ENCODE measurements around the gene MS4A8. TPM values are rescaled to one million over a fixed set of nuclear protein-coding genes. Genes with fewer than 3 reads are reported as not detected.
"Not testable (repeated sequence)": the region's sequence is repeated elsewhere in the genome, so short reads cannot be mapped to it uniquely, and the experiment has no call there.

The MS4A8 gene
- total and polyA plus RNA-seq, 2 experiments from 2014 or later: not detected

- H3K4me3 ChIP-seq: no peak overlapping the region
- H4K20me1 ChIP-seq (ENCODE audit: insufficient read depth): no peaks in the 10 kb centered on the region
- TF ChIP-seq EZH2 (IDR thresholded peaks at IDR 0.05; ENCODE audit: insufficient read depth, poor library complexity, severe bottlenecking): no peak
- TF ChIP-seq EZH2phosphoT487 (IDR thresholded peaks at IDR 0.05; ENCODE audit: insufficient read depth, low read depth): no peak
- H3K9me3 ChIP-seq (ENCODE audit: low read depth): no peaks in the 10 kb centered on the region
- H3F3A ChIP-seq (ENCODE audit: insufficient read depth): no peaks in the 10 kb centered on the region
- H3K9ac ChIP-seq: no peak overlapping the region
- no peaks in the 10 kb centered on the region for H3K36me3 ChIP-seq (ENCODE audit: low read depth)
- no peaks in the 10 kb centered on the region for H3K9me2 ChIP-seq (ENCODE audit: insufficient read depth)
- in situ Hi-C loops (cut with MboI): no loop called here
- H3K4me1 ChIP-seq (ENCODE audit: insufficient read depth): no peaks in the 10 kb centered on the region
- H3K27ac ChIP-seq: no peak overlapping the region
- DNase-seq: no peak
- no peaks in the 10 kb centered on the region for H3K27me3 ChIP-seq (replicated peaks; ENCODE audit: insufficient read depth)
- no peak overlapping the region for H2AFZ ChIP-seq
- no peaks in the 10 kb centered on the region for H3K79me2 ChIP-seq (ENCODE audit: insufficient read depth)
- H3K4me2 ChIP-seq (ENCODE audit: unreplicated experiment): no peak overlapping the region
Observed at GRCh38 chr11:60679879-60680278, 19.5 kb upstream of the MS4A8 start.

- in situ Hi-C loops (cut with MboI): no loop called here
- Histone ChIP-seq H3K9me3 (ENCODE audit: low read depth) (no peaks in the 10 kb centered on the region), H3K4me1 (ENCODE audit: insufficient read depth) (no peaks in the 10 kb centered on the region), H3K27me3 (replicated peaks; ENCODE audit: insufficient read depth) (no peaks in the 10 kb centered on the region), H3K27ac (no peak overlapping the region), H3F3A (ENCODE audit: insufficient read depth) (no peaks in the 10 kb centered on the region), H3K79me2 (ENCODE audit: insufficient read depth) (no peaks in the 10 kb centered on the region), H3K4me2 (ENCODE audit: unreplicated experiment) (no peak overlapping the region), H2AFZ (no peak overlapping the region), H4K20me1 (ENCODE audit: insufficient read depth) (no peaks in the 10 kb centered on the region), H3K9ac (no peak overlapping the region), H3K36me3 (ENCODE audit: low read depth) (no peaks in the 10 kb centered on the region), H3K4me3 (no peak overlapping the region), H3K9me2 (ENCODE audit: insufficient read depth) (no peaks in the 10 kb centered on the region)
- WGBS, 2 experiments (ENCODE audit: low coverage in 1 of 2, low lambda C conversion rate in 2 of 2, missing lambda C conversion rate in 2 of 2): 4 to 8% methylated on average over 3 of the region's 3 CpGs
- TF ChIP-seq EZH2 (IDR thresholded peaks at IDR 0.05; ENCODE audit: insufficient read depth, poor library complexity, severe bottlenecking): no peak
- no peak for TF ChIP-seq EZH2phosphoT487 (IDR thresholded peaks at IDR 0.05; ENCODE audit: insufficient read depth, low read depth)
- no peak for DNase-seq
Observed at GRCh38 chr11:60680455-60681119, 18.8 kb upstream of the MS4A8 start.

DNA sequence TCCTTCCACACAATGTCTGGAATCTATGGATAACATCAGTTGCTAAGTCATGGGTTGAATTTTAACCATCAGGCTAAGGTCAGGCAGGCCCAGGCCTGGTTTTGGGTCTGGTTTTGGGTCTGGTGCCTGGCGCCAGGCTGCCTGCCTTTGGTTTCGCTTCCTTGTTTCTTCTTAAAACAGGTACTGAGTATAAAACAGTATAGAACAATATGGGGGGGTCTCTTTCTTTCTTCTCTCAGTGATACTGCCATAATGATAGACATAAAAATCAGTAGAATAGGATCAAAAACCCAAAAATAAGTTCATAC is 14.9 kb upstream of the MS4A8 start:
- H3K79me2 ChIP-seq (ENCODE audit: insufficient read depth); H3K4me1 ChIP-seq (ENCODE audit: insufficient read depth); H3K9me3 ChIP-seq (ENCODE audit: low read depth); H3K4me2 ChIP-seq (ENCODE audit: unreplicated experiment); H2AFZ ChIP-seq; H3K9me2 ChIP-seq (ENCODE audit: insufficient read depth); DNase-seq; H3F3A ChIP-seq (ENCODE audit: insufficient read depth); H3K36me3 ChIP-seq (ENCODE audit: low read depth); H3K27ac ChIP-seq; H3K4me3 ChIP-seq; H3K9ac ChIP-seq; H4K20me1 ChIP-seq (ENCODE audit: insufficient read depth); in situ Hi-C loops (cut with MboI); H3K27me3 ChIP-seq (replicated peaks; ENCODE audit: insufficient read depth): not testable (repeated sequence)
- WGBS, 2 experiments (ENCODE audit: low coverage in 1 of 2, low lambda C conversion rate in 2 of 2, missing lambda C conversion rate in 2 of 2): 19 to 40% methylated on average over 2 of the region's 2 CpGs

- H3K9me2 ChIP-seq (ENCODE audit: insufficient read depth): no peaks in the 10 kb centered on the region
- TF ChIP-seq EZH2phosphoT487 (IDR thresholded peaks at IDR 0.05; ENCODE audit: insufficient read depth, low read depth) (no peak), EZH2 (IDR thresholded peaks at IDR 0.05; ENCODE audit: insufficient read depth, poor library complexity, severe bottlenecking) (no peak)
- H3K9me3 ChIP-seq (ENCODE audit: low read depth): no peaks in the 10 kb centered on the region
- no peaks in the 10 kb centered on the region for H3K36me3 ChIP-seq (ENCODE audit: low read depth)
- no peak overlapping the region for H3K4me3 ChIP-seq
- no peak overlapping the region for H3K27ac ChIP-seq
- WGBS, 2 experiments (ENCODE audit: low coverage in 1 of 2, low lambda C conversion rate in 2 of 2, missing lambda C conversion rate in 2 of 2): 14 to 22% methylated on average over 5 of the region's 5 CpGs
- no peaks in the 10 kb centered on the region for H3F3A ChIP-seq (ENCODE audit: insufficient read depth)
- no peak for DNase-seq
- H4K20me1 ChIP-seq (ENCODE audit: insufficient read depth): no peaks in the 10 kb centered on the region
- no peaks in the 10 kb centered on the region for H3K4me1 ChIP-seq (ENCODE audit: insufficient read depth)
- no peak overlapping the region for H3K4me2 ChIP-seq (ENCODE audit: unreplicated experiment)
- H2AFZ ChIP-seq: no peak overlapping the region
- no peaks in the 10 kb centered on the region for H3K27me3 ChIP-seq (replicated peaks; ENCODE audit: insufficient read depth)
- H3K9ac ChIP-seq: no peak overlapping the region
- no peaks in the 10 kb centered on the region for H3K79me2 ChIP-seq (ENCODE audit: insufficient read depth)
- in situ Hi-C loops (cut with MboI): no loop called here
Observed at GRCh38 chr11:60691661-60692060, 7.8 kb upstream of the MS4A8 start.

DNA sequence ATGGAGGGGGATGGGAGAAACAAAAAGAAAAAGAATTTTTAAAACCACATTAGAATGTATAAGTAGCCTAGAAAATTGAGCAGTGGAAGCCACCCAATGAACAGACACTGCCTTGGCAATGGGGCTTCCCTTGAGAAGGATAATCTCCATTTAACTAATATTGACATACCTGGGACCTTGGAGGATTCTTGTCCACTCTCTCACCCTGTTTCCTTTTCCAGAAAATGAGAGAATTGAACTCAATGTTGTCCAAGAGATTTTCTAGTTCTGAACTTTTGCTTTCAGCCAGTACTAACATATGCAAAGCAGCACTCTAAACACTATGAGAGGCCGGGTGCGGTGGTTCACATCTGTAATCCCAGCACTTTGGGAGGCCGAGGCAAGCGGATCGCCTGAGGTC is 524 bp downstream of the MS4A8 start:
- no peak for DNase-seq
- Histone ChIP-seq H2AFZ (no peak overlapping the region), H3K4me3 (no peak overlapping the region), H3K79me2 (ENCODE audit: insufficient read depth) (no peaks in the 10 kb centered on the region), H3K36me3 (ENCODE audit: low read depth) (no peaks in the 10 kb centered on the region), H3F3A (ENCODE audit: insufficient read depth) (no peaks in the 10 kb centered on the region), H3K27ac (no peak overlapping the region), H4K20me1 (ENCODE audit: insufficient read depth) (no peaks in the 10 kb centered on the region), H3K9me2 (ENCODE audit: insufficient read depth) (no peaks in the 10 kb centered on the region), H3K27me3 (replicated peaks; ENCODE audit: insufficient read depth) (0 out of 2 replicates have a peak, but pooled peaks cover 4% of the 10 kb centered on the region), H3K4me2 (ENCODE audit: unreplicated experiment) (no peak overlapping the region), H3K9ac (no peak overlapping the region), H3K4me1 (ENCODE audit: insufficient read depth) (no peaks in the 10 kb centered on the region), H3K9me3 (ENCODE audit: low read depth) (no peaks in the 10 kb centered on the region)
- 57 to 60% methylated on average over 5 of the region's 5 CpGs for WGBS, 2 experiments (ENCODE audit: low coverage in 1 of 2, low lambda C conversion rate in 2 of 2, missing lambda C conversion rate in 2 of 2)
- in situ Hi-C loops (cut with MboI): no loop called here
- TF ChIP-seq EZH2 (IDR thresholded peaks at IDR 0.05; ENCODE audit: insufficient read depth, poor library complexity, severe bottlenecking) (no peak), EZH2phosphoT487 (IDR thresholded peaks at IDR 0.05; ENCODE audit: insufficient read depth, low read depth) (no peak)
